Measurements from ENCODE around the gene BANF1. TPM values are rescaled to one million over a fixed set of nuclear protein-coding genes. Genes with fewer than 3 reads are reported as not detected.

The BANF1 gene
- polyA plus RNA-seq, 3 donors from 2014 or later, result 212 to 366 (median 295) TPM

GRCh38 chr11:65982824-65983588 is 19.3 kb upstream of the BANF1 start:
- Mint-ChIP-seq H3K4me3 (no peak overlapping the region), H3K27ac (no peak overlapping the region), H3K27me3 (ENCODE audit: low read depth in 3 of 3) (peaks cover 0 to 6% (median 4%) of the 10 kb centered on the region in 3 donors), H3K4me1 (no peaks in the 10 kb centered on the region), H3K9me3 (no peaks in the 10 kb centered on the region), H3K36me3 (peaks cover 0 to 6% (median 0%) of the 10 kb centered on the region in 3 donors)
- no peak for DNase-seq

- H3K27ac Mint-ChIP-seq, result no peak overlapping the region
These were observed 18.7 kb upstream of the BANF1 start for GRCh38 chr11:65983589-65983987.

GRCh38 chr11:65987336-65987735 is 15.0 kb upstream of the BANF1 start:
- Mint-ChIP-seq H3K4me3 (no peak overlapping the region), H3K27ac (no peak overlapping the region), H3K36me3 (peaks cover 0 to 5% (median 0%) of the 10 kb centered on the region in 3 donors), H3K4me1 (peaks cover 5 to 8% of the 10 kb centered on the region in 2 donors), H3K9me3 (no peaks in the 10 kb centered on the region), H3K27me3 (ENCODE audit: low read depth in 3 of 3) (no peaks in the 10 kb centered on the region)
- no peak for DNase-seq

More at GRCh38 chr11:65983589-65983987, 18.7 kb upstream of the BANF1 start:
- Mint-ChIP-seq H3K4me3 (no peak overlapping the region), H3K36me3 (peaks cover 0 to 6% (median 0%) of the 10 kb centered on the region in 3 donors), H3K4me1 (no peaks in the 10 kb centered on the region), H3K27me3 (ENCODE audit: low read depth in 3 of 3) (peaks cover 0 to 6% (median 2%) of the 10 kb centered on the region in 3 donors), H3K9me3 (no peaks in the 10 kb centered on the region)
- DNase-seq, result no peak

GRCh38 chr11:65988791-65989592 is 13.3 kb upstream of the BANF1 start:
- H3K4me1 Mint-ChIP-seq, result peaks cover 5 to 8% of the 10 kb centered on the region in 2 donors
- peak; percentile 89 to 92 (median 91) for DNase-seq
- H3K9me3 Mint-ChIP-seq, result no peaks in the 10 kb centered on the region
- H3K36me3 Mint-ChIP-seq, result peaks cover 0 to 9% (median 0%) of the 10 kb centered on the region in 3 donors
- no peak overlapping the region for H3K4me3 Mint-ChIP-seq
- peak overlapping the region; percentile 68 to 93 (median 86) for H3K27ac Mint-ChIP-seq
- H3K27me3 Mint-ChIP-seq (ENCODE audit: low read depth in 3 of 3), result no peaks in the 10 kb centered on the region

- peaks cover 8 to 13% (median 9%) of the 10 kb centered on the region in 3 donors for H3K36me3 Mint-ChIP-seq
- H3K27me3 Mint-ChIP-seq (ENCODE audit: low read depth in 3 of 3), result no peaks in the 10 kb centered on the region
- H3K4me3 Mint-ChIP-seq, result no peak overlapping the region
- no peaks in the 10 kb centered on the region for H3K9me3 Mint-ChIP-seq
- peaks cover 5 to 8% of the 10 kb centered on the region in 2 donors for H3K4me1 Mint-ChIP-seq
- no peak overlapping the region for H3K27ac Mint-ChIP-seq
- DNase-seq, result no peak
These were observed 10.2 kb upstream of the BANF1 start for GRCh38 chr11:65992056-65992455.

- peak overlapping the region in 1 of 5 donors; percentile 8 for H3K4me3 Mint-ChIP-seq
These were observed 5.0 kb upstream of the BANF1 start for GRCh38 chr11:65997286-65997685.

GRCh38 chr11:66002648-66003225 is 434 bp downstream of the BANF1 start:
- no peak for DNase-seq
- Mint-ChIP-seq H3K36me3 (peaks cover 3 to 26% (median 15%) of the 10 kb centered on the region in 3 donors), H3K4me1 (peaks cover 42 to 53% of the 10 kb centered on the region in 2 donors), H3K9me3 (no peaks in the 10 kb centered on the region), H3K4me3 (peak overlapping the region; percentile 92 to 100 (median 99)), H3K27me3 (ENCODE audit: low read depth in 3 of 3) (peaks cover 8 to 13% (median 9%) of the 10 kb centered on the region in 3 donors), H3K27ac (peak overlapping the region; percentile 82 to 99 (median 97))

More at GRCh38 chr11:65997286-65997685, 5.0 kb upstream of the BANF1 start:
- Mint-ChIP-seq H3K27ac (peak overlapping the region in 2 of 6 donors; percentile 54 to 61), H3K9me3 (no peaks in the 10 kb centered on the region), H3K36me3 (peaks cover 11 to 34% (median 29%) of the 10 kb centered on the region in 3 donors), H3K27me3 (ENCODE audit: low read depth in 3 of 3) (peaks cover 4 to 7% (median 6%) of the 10 kb centered on the region in 3 donors), H3K4me1 (peaks cover 29 to 41% of the 10 kb centered on the region in 2 donors)
- DNase-seq, result no peak

GRCh38 chr11:66003291-66003690 is 988 bp downstream of the BANF1 start:
- H3K36me3 Mint-ChIP-seq, result peaks cover 0 to 20% (median 13%) of the 10 kb centered on the region in 3 donors
- peaks cover 8 to 13% (median 9%) of the 10 kb centered on the region in 3 donors for H3K27me3 Mint-ChIP-seq (ENCODE audit: low read depth in 3 of 3)
- no peaks in the 10 kb centered on the region for H3K9me3 Mint-ChIP-seq
- H3K27ac Mint-ChIP-seq, result peak overlapping the region; percentile 77 to 96 (median 84)
- H3K4me1 Mint-ChIP-seq, result peaks cover 42 to 50% of the 10 kb centered on the region in 2 donors
- peak overlapping the region; percentile 76 to 99 (median 98) for H3K4me3 Mint-ChIP-seq
- DNase-seq, result no peak

GRCh38 chr11:66004186-66004585 is 1.9 kb downstream of the BANF1 start:
- H3K4me3 Mint-ChIP-seq, result peak overlapping the region in 3 of 5 donors; percentile 36 to 99 (median 98)

GRCh38 chr11:66006134-66006890 is 4.0 kb downstream of the BANF1 start:
- H3K36me3 Mint-ChIP-seq, result peaks cover 0 to 9% (median 0%) of the 10 kb centered on the region in 3 donors
- H3K9me3 Mint-ChIP-seq, result no peaks in the 10 kb centered on the region
- H3K4me1 Mint-ChIP-seq, result peaks cover 24 to 25% of the 10 kb centered on the region in 2 donors
- no peak overlapping the region for H3K27ac Mint-ChIP-seq
- peaks cover 9 to 19% (median 10%) of the 10 kb centered on the region in 3 donors for H3K27me3 Mint-ChIP-seq (ENCODE audit: low read depth in 3 of 3)
- no peak for DNase-seq
- H3K4me3 Mint-ChIP-seq, result no peak overlapping the region

More at GRCh38 chr11:66004186-66004585, 1.9 kb downstream of the BANF1 start:
- H3K27ac Mint-ChIP-seq, result peak overlapping the region in 1 of 6 donors; percentile 45
- peaks cover 8 to 13% (median 9%) of the 10 kb centered on the region in 3 donors for H3K27me3 Mint-ChIP-seq (ENCODE audit: low read depth in 3 of 3)
- no peaks in the 10 kb centered on the region for H3K9me3 Mint-ChIP-seq
- H3K36me3 Mint-ChIP-seq, result peaks cover 0 to 11% (median 4%) of the 10 kb centered on the region in 3 donors
- peaks cover 41% of the 10 kb centered on the region in 2 donors for H3K4me1 Mint-ChIP-seq
- no peak for DNase-seq

GRCh38 chr11:66006891-66007176 is 4.5 kb downstream of the BANF1 start:
- H3K9me3 Mint-ChIP-seq, result no peaks in the 10 kb centered on the region
- H3K4me3 Mint-ChIP-seq, result no peak overlapping the region
- no peak overlapping the region for H3K27ac Mint-ChIP-seq
- H3K36me3 Mint-ChIP-seq, result peaks cover 0 to 9% (median 0%) of the 10 kb centered on the region in 3 donors
- no peak for DNase-seq
- peaks cover 19 to 20% of the 10 kb centered on the region in 2 donors for H3K4me1 Mint-ChIP-seq
- H3K27me3 Mint-ChIP-seq (ENCODE audit: low read depth in 3 of 3), result peaks cover 8 to 19% (median 9%) of the 10 kb centered on the region in 3 donors

GRCh38 chr11:66007201-66007634 is 4.9 kb downstream of the BANF1 start:
- no peak for DNase-seq
- no peaks in the 10 kb centered on the region for H3K9me3 Mint-ChIP-seq
- H3K4me3 Mint-ChIP-seq, result no peak overlapping the region
- no peak overlapping the region for H3K27ac Mint-ChIP-seq
- peaks cover 15 to 16% of the 10 kb centered on the region in 2 donors for H3K4me1 Mint-ChIP-seq
- peaks cover 4 to 15% (median 5%) of the 10 kb centered on the region in 3 donors for H3K27me3 Mint-ChIP-seq (ENCODE audit: low read depth in 3 of 3)
- peaks cover 0 to 9% (median 0%) of the 10 kb centered on the region in 3 donors for H3K36me3 Mint-ChIP-seq

GRCh38 chr11:66008095-66008467 is 5.8 kb downstream of the BANF1 start:
- peaks cover 2 to 10% (median 2%) of the 10 kb centered on the region in 3 donors for H3K27me3 Mint-ChIP-seq (ENCODE audit: low read depth in 3 of 3)
- H3K36me3 Mint-ChIP-seq, result peaks cover 0 to 9% (median 0%) of the 10 kb centered on the region in 3 donors
- no peak for DNase-seq
- peaks cover 7 to 10% of the 10 kb centered on the region in 2 donors for H3K4me1 Mint-ChIP-seq
- H3K4me3 Mint-ChIP-seq, result no peak overlapping the region
- no peak overlapping the region for H3K27ac Mint-ChIP-seq
- H3K9me3 Mint-ChIP-seq, result no peaks in the 10 kb centered on the region

Measured in immature natural killer cell (primary cell).